Measurements from ENCODE around the gene DSCAM. TPM values are rescaled to one million over a fixed set of nuclear protein-coding genes. Genes with fewer than 3 reads are reported as not detected.

DSCAM gene
- total RNA-seq, 3 donors from 2014 or later = not detected

DNA sequence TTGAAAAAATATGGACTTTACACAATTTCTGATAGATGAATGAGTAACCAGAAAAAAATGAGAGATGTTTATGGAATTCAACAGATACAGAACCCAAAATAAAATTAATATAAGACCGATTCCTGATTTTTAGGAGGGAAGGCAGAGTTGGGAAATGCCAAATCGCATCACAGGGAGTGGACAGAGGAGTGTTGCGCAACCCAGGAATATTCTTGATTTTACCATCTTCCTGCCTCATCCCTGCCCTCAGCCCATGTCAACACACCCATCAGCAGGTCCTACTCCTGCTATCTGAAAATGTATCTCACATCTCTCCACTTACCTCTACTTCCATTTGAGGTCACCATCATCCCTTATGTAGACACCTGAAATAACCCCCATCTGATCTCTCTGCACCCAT is 221.0 kb downstream of the DSCAM start:
- Mint-ChIP-seq H3K4me1 (ENCODE audit: low read depth) (no peaks in the 10 kb centered on the region), H3K27me3 (ENCODE audit: low read depth) (no peaks in the 10 kb centered on the region), H3K9me3 (peaks cover 10% of the 10 kb centered on the region), H3K4me3 (no peak overlapping the region), H3K36me3 (ENCODE audit: insufficient read depth) (no peaks in the 10 kb centered on the region)
- ATAC-seq (no peak), DNase-seq (no peak)

DNA sequence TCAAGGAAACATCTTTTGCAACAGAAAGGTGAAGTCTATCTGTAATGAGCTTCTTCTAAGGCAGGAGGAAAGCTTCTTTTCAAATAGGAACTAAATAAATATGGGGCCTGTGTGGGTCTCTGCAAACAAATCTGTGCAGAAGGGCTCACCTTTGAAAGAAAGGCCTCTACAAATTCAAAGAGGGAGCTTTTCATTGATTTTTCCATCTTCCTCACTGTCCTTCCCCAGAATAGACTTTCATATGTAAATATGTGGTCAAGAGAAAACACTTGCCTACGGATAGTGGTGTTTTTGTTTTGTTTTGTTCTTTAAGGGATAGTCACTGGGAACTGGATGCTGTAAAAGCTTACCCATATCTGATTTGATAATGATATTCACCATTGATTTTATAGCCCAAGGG is 223.4 kb downstream of the DSCAM start:
- H3K4me3 Mint-ChIP-seq = no peak overlapping the region
- no peak for ATAC-seq

DNA sequence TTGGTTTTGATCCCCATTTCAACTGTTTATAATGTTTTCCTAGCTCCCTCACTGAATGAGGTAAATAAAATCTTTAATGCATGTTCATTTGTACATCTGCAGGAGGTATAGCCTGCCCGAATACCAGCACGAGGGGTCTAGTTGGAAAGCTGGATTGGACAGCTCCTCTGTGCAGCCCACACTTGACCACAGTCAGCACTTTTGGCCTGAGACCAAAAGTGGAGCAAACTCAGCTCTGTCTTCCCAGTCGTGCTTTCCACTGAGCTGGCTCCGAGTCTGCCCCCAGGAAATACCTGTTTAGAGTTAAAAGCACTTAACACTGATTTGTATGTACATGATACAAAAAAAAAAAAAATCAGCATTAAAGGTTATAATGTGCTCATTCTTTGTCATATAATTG is 224.4 kb downstream of the DSCAM start:
- no peaks in the 10 kb centered on the region for H3K36me3 Mint-ChIP-seq (ENCODE audit: insufficient read depth)
- H3K9me3 Mint-ChIP-seq = peaks cover 9% of the 10 kb centered on the region
- ATAC-seq (no peak), DNase-seq (no peak)
- no peaks in the 10 kb centered on the region for H3K4me1 Mint-ChIP-seq (ENCODE audit: low read depth)
- no peak overlapping the region for H3K4me3 Mint-ChIP-seq
- H3K27me3 Mint-ChIP-seq (ENCODE audit: low read depth) = no peaks in the 10 kb centered on the region

More for the DNA sequence above, 223.4 kb downstream of the DSCAM start:
- no peak for DNase-seq
- Mint-ChIP-seq H3K36me3 (ENCODE audit: insufficient read depth) (no peaks in the 10 kb centered on the region), H3K9me3 (peaks cover 9% of the 10 kb centered on the region), H3K4me1 (ENCODE audit: low read depth) (no peaks in the 10 kb centered on the region), H3K27me3 (ENCODE audit: low read depth) (no peaks in the 10 kb centered on the region)

DNA sequence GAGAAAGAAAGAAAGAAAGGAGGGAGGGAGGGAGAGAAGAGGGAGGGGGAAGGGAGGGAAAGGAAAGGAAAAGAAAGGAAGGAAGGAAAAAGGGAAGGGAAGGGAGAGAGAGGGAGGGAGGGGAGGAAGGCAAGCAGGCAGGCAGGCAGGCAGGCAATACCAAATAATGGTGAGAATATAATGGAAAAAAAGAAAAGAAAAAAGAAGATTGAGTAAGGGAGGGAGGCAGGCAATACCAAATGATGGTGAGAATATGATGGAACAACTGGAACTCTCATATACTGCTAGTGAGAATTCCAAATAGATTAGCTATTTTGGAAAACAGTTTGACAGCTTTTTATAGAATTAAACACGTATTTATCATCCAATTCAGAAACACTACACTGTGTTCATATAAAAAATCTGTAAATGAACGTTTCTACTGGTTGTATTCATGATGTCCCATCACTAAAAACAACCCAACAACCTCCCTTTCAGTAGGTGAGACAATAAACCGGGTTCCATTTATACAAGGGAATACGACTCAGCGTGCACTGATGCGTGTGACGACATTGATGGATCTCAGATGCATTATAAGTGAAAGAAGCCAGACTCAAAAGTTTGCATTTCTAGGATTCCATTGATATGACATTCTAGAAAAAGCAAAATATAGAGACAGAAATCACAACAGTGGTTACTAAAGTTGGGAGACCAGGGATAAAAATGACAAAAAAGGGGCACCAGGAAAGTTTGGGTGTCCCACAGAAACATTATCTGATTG is 226.4 kb downstream of the DSCAM start:
- Mint-ChIP-seq H3K36me3 (ENCODE audit: insufficient read depth) (no peaks in the 10 kb centered on the region), H3K27me3 (ENCODE audit: low read depth) (no peaks in the 10 kb centered on the region), H3K4me3 (no peak overlapping the region), H3K4me1 (ENCODE audit: low read depth) (no peaks in the 10 kb centered on the region), H3K9me3 (peaks cover 5% of the 10 kb centered on the region)
- DNase-seq (no peak), ATAC-seq (no peak)

DNA sequence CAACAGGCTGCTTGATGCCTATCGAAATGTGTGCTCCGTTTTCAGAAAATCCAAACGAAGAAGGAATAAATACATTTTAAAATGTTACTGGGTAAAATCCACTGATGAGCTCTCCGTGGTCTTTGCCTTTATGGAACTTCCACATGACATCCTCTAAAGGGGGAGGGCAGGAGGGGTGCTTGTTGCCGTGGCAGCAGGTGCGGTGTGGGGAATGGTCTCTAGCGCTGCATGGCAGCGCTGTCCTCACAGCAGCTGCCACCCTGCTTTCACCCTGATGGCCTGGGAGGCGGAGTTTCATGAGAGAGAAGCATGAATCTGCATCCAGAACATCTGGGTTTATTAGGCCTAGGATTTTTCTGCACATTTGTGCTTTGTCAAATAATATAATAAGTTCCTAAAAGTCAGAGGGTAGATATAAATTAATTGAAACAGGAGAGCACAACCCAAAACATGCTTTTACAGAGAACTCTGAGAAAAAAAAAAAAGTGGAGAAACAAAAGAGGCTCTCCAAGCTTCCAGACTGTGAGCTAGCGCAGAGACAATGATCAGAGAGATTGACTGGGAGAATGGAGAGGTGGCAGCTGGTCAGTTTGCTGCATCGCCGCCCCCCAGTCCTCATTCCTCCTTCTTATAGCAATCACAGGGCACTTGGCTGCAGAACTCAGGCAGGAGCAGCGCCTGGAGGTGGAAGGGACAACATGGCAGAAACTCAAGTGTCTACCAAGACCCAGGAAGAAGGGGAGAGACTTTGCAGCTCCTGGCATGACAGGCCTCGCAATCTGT is 228.6 kb downstream of the DSCAM start:
- ATAC-seq = no peak
- Mint-ChIP-seq H3K36me3 (ENCODE audit: insufficient read depth) (no peaks in the 10 kb centered on the region), H3K9me3 (peaks cover 5% of the 10 kb centered on the region), H3K4me1 (ENCODE audit: low read depth) (no peaks in the 10 kb centered on the region), H3K4me3 (no peak overlapping the region), H3K27me3 (ENCODE audit: low read depth) (no peaks in the 10 kb centered on the region)
- no peak for DNase-seq

DNA sequence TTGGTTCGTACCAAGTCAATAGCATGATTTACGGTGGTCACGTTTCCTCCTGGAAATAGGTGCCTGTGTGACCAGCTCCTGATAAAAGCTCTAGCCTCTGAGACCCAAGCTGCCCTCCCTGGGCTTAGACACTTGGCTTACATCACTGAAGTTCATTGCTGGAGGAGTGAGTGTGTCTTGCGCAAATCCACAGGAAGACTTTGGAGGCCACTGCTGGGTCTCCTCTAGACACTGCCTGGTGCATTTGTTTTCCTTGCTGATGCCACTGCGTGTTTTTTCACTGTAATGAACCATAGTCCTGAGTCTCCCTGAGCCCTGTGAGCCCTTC is 230.6 kb downstream of the DSCAM start:
- peaks cover 3% of the 10 kb centered on the region for H3K9me3 Mint-ChIP-seq
- H3K4me1 Mint-ChIP-seq (ENCODE audit: low read depth) = no peaks in the 10 kb centered on the region
- no peaks in the 10 kb centered on the region for H3K36me3 Mint-ChIP-seq (ENCODE audit: insufficient read depth)
- DNase-seq = no peak
- no peak overlapping the region for H3K4me3 Mint-ChIP-seq
- no peaks in the 10 kb centered on the region for H3K27me3 Mint-ChIP-seq (ENCODE audit: low read depth)
- ATAC-seq = no peak

DNA sequence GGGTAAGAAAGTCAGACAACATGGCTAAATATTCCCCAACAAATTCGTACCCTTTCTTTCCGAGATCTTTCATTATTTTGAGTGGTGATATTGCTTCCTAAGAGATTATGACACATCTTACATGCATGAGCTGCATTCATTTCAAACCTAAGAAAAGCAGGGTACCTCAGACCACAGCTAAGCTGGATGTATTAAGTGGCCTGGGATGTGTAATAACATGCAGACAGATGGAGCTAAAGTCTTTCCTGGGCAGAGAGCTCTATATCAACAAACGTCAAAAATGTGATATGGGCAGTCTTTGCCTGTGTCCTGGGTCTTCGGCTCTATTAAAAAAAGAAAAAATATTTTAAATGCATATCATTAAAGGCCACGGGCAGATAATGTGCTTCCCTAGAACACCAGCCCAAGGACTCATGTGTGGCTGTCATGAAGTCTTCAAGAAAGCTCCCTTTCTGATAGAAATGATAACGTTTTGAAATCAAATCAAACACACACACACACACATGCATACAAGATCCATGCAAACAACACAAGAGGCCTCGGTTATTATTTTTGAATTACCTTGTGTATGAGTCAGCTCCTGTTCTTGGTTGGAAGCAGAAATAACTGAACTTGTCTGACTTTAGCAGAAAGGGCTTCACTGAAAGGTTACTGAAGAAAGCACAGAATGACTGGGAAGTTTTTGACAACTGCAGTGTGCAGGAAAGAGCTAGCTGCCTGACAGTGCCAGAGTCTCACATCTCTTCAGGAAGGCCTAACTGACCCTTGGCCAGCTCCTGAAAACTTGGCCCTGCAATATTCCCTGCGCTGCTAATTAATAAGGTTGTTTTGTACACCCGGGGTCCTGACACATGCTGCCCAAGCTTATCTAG is 231.2 kb downstream of the DSCAM start:
- H3K4me1 Mint-ChIP-seq (ENCODE audit: low read depth) = no peaks in the 10 kb centered on the region
- no peaks in the 10 kb centered on the region for H3K36me3 Mint-ChIP-seq (ENCODE audit: insufficient read depth)
- DNase-seq (no peak), ATAC-seq (no peak)
- no peaks in the 10 kb centered on the region for H3K27me3 Mint-ChIP-seq (ENCODE audit: low read depth)
- no peak overlapping the region for H3K4me3 Mint-ChIP-seq
- H3K9me3 Mint-ChIP-seq = peaks cover 3% of the 10 kb centered on the region

DNA sequence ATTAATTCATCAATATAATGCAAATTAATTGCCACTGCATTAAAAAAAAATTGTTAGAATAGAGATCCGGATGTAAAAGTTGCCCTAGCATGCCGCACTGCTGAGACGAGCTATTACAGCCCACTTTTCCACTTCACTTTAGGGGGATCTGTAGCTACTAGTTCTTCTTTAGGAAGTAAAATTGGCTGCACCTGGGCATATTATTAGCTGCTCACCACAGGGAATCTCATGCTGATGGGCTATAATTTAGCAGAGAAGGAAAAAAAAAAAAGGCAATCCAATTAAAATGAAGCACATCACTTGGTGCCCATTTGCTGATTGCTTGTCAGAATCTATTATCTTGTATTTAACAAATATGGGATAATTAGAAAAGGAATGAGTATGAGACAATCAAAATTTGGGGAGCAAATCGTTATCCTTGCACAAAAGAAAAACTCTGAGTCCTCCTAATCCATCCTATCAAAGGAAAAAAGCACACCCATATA is 233.4 kb downstream of the DSCAM start:
- Mint-ChIP-seq H3K27me3 (ENCODE audit: low read depth) (peaks cover 2% of the 10 kb centered on the region), H3K4me3 (no peak overlapping the region), H3K36me3 (ENCODE audit: insufficient read depth) (no peaks in the 10 kb centered on the region), H3K4me1 (ENCODE audit: low read depth) (no peaks in the 10 kb centered on the region), H3K9me3 (peaks cover 3% of the 10 kb centered on the region)
- no peak for ATAC-seq
- DNase-seq = no peak

DNA sequence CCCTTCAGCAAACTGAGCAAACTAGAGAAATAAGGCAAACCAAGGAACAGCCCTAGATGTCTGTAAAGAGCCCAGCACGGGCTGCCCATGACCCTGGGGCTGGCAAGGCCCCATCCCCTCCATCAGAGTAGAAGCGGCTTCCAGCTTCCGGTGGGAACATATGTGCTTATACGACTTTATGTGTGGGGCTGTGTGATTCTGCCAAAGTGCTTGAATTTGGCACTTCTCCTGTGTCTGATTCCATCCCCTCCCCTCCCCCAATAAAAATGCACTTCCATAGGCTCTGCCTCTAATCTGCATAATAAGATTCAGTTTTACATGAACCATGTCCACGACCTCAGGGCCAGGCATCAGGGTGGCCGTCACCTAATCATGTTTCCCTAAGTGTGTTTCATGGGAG is 236.6 kb downstream of the DSCAM start:
- ATAC-seq (no peak), DNase-seq (no peak)
- H3K9me3 Mint-ChIP-seq = peaks cover 8% of the 10 kb centered on the region
- H3K4me3 Mint-ChIP-seq = no peak overlapping the region
- H3K4me1 Mint-ChIP-seq (ENCODE audit: low read depth) = no peaks in the 10 kb centered on the region
- peaks cover 2% of the 10 kb centered on the region for H3K27me3 Mint-ChIP-seq (ENCODE audit: low read depth)
- no peaks in the 10 kb centered on the region for H3K36me3 Mint-ChIP-seq (ENCODE audit: insufficient read depth)

DNA sequence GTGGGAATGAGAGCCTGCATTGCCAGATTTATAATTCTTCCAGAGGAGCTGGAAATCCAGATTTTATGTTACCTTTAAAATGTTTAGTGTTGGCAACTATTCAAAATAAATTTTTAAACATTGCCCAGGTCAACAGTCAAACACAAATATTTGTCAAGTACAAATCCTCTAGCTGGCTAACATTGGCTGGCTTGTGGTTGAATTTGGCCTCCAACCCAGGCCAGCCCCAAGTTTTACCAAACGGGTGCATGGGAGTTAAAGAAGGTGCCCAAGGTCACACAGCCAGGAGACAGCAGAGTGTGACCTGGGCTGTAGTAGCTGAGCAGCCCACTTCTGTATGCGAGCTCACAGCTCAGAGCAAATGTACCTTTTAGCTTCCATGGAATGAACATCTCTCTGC is 240.6 kb downstream of the DSCAM start:
- no peaks in the 10 kb centered on the region for H3K36me3 Mint-ChIP-seq (ENCODE audit: insufficient read depth)
- ATAC-seq (no peak), DNase-seq (no peak)
- peaks cover 2% of the 10 kb centered on the region for H3K27me3 Mint-ChIP-seq (ENCODE audit: low read depth)
- no peak overlapping the region for H3K4me3 Mint-ChIP-seq
- no peaks in the 10 kb centered on the region for H3K4me1 Mint-ChIP-seq (ENCODE audit: low read depth)
- H3K9me3 Mint-ChIP-seq = peaks cover 18% of the 10 kb centered on the region

DNA sequence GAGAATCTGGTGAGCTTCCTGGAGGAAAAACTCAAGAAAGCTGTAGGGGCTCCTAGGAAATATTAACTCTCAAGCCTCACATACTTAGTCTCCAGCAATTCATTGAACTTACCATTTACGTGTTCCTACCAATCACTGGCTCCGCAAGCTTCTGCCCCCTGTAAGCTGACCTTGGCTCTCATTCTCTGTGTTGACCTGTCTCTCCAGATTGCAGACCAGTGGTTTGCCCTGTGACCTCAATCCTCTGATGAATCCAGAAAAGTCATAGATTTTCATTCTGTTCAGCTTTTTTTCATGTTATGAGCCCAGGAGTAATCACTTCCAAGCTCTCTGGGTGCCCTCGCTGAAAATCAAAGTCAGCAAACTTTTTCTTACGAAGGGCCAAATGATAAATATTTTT is 241.9 kb downstream of the DSCAM start:
- ATAC-seq (no peak), DNase-seq (no peak)
- no peaks in the 10 kb centered on the region for H3K36me3 Mint-ChIP-seq (ENCODE audit: insufficient read depth)
- no peak overlapping the region for H3K4me3 Mint-ChIP-seq
- H3K27me3 Mint-ChIP-seq (ENCODE audit: low read depth) = peaks cover 2% of the 10 kb centered on the region
- H3K4me1 Mint-ChIP-seq (ENCODE audit: low read depth) = no peaks in the 10 kb centered on the region
- peaks cover 21% of the 10 kb centered on the region for H3K9me3 Mint-ChIP-seq

DNA sequence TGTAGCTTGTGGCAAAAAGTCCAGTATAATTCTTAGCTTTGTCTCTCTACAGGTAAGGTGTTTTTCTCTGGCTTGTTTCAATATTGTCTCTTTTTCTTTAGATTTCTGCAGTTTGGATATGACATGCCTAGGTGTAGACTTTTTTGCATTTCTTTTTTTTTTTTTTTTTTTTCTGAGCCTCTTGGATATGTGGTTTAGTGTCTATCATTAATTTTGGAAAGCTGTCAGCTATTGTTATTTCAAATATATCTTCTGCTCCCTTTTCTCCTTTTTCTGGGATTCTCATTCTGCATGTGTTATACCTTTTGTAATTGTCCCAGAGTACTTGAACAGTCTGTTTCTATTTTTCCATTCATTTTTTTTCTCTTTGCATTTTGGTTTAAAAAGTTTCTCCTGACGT is 243.2 kb downstream of the DSCAM start:
- no peaks in the 10 kb centered on the region for H3K4me1 Mint-ChIP-seq (ENCODE audit: low read depth)
- DNase-seq (no peak), ATAC-seq (no peak)
- H3K4me3 Mint-ChIP-seq = no peak overlapping the region
- H3K9me3 Mint-ChIP-seq = peaks cover 18% of the 10 kb centered on the region
- no peaks in the 10 kb centered on the region for H3K27me3 Mint-ChIP-seq (ENCODE audit: low read depth)
- H3K36me3 Mint-ChIP-seq (ENCODE audit: insufficient read depth) = no peaks in the 10 kb centered on the region

DNA sequence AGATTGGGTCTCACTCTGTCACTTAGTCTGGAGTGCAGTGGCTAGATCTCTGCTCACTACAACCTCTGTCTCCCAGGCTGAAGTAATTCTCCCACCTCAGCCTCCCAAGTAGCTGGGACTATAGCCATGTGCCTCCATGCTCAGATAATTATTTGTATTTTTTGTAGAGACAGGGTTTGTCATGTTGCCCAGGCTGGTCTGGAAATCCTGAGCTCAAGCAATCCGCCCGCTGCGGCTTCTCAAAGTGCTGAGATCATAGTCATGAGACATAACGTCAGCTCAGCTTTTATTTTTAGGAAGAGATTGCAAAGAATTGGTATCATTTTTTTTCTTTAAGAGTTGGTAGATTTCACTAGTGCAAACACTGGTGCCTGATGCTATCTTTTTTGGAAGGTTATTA is 244.9 kb downstream of the DSCAM start:
- Mint-ChIP-seq H3K27me3 (ENCODE audit: low read depth) (no peaks in the 10 kb centered on the region), H3K4me1 (ENCODE audit: low read depth) (no peaks in the 10 kb centered on the region), H3K4me3 (no peak overlapping the region), H3K36me3 (ENCODE audit: insufficient read depth) (no peaks in the 10 kb centered on the region), H3K9me3 (peaks cover 13% of the 10 kb centered on the region)
- DNase-seq = no peak
- ATAC-seq = no peak

DNA sequence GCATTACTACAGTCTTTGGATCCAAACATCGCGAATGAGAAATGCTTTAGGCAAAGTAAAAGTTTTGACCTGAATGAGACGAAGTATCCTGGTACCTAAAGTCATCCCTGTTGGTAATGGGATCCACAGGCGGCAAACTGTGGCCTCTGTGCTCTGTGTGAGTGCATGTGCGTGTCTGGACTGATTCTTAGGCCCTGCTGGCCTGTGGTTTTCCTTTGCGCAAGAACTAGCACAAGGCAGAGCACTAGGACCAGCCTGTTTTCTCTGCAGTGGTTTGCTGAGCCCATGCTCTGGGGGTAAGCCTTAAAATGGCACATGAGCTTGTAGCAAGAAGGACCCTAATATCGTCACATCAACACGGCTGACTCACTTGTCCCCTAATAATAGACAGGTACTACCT is 251.2 kb downstream of the DSCAM start:
- Mint-ChIP-seq H3K4me3 (no peak overlapping the region), H3K9me3 (peaks cover 4% of the 10 kb centered on the region), H3K4me1 (ENCODE audit: low read depth) (no peaks in the 10 kb centered on the region), H3K36me3 (ENCODE audit: insufficient read depth) (no peaks in the 10 kb centered on the region), H3K27me3 (ENCODE audit: low read depth) (no peaks in the 10 kb centered on the region)
- DNase-seq (no peak), ATAC-seq (no peak)

All from activated T-cell treated with anti-CD3 and anti-CD28 coated beads, Interleukin-2, amount 50 U/mL, for 4 hours (primary cell).